KMS-11 (cell line): ENCODE results near the gene PRKAB1.

Experiments used
- H2AFZ ChIP-seq: fragments of 200-600 bp; sonication (generic); 2 replicates; pipeline ENCODE4 v1.6.1; 2016; ENCODE audit warnings: antibody characterized with exemption, mixed run types, low read depth
- H3K27ac ChIP-seq: fragments of 200-600 bp; sonication (generic); 2 replicates; pipeline ENCODE4 v1.6.1; 2016; ENCODE audit warnings: mild to moderate bottlenecking, mixed run types
- H3K27me3 ChIP-seq: fragments of 200-600 bp; sonication (generic); 2 replicates; pipeline ENCODE4 v1.6.1; 2017; ENCODE audit warnings: mild to moderate bottlenecking, low read depth, mixed run types, moderate library complexity; ENCODE audit not compliant: insufficient read depth
- H3K36me3 ChIP-seq: fragments of 200-600 bp; sonication (generic); 2 replicates; pipeline ENCODE4 v1.6.1; 2017; ENCODE audit warnings: mild to moderate bottlenecking, mixed run types; ENCODE audit not compliant: insufficient read depth
- H3K4me1 ChIP-seq: fragments of 200-600 bp; sonication (generic); 2 replicates; pipeline ENCODE4 v1.6.1; 2016; ENCODE audit warnings: mild to moderate bottlenecking, low read depth, mixed run types; ENCODE audit not compliant: poor library complexity, severe bottlenecking
- H3K4me2 ChIP-seq: fragments of 200-600 bp; sonication (generic); 2 replicates; pipeline ENCODE4 v1.7.0; 2016; ENCODE audit warnings: mild to moderate bottlenecking, mixed run types
- H3K4me3 ChIP-seq: fragments of 200-600 bp; sonication (generic); IDR thresholded peaks from 2 replicates; pipeline ENCODE4 v1.6.1; 2017; ENCODE audit warnings: low read depth, low read length, mixed read lengths; ENCODE audit not compliant: insufficient read depth
- H3K79me2 ChIP-seq: fragments of 200-600 bp; sonication (generic); 2 replicates; pipeline ENCODE4 v1.6.1; 2016; ENCODE audit warnings: low read depth, mixed run types; ENCODE audit not compliant: insufficient read depth
- H3K9ac ChIP-seq: fragments of 200-600 bp; sonication (generic); 2 replicates; pipeline ENCODE4 v1.6.1; 2016; ENCODE audit warnings: mild to moderate bottlenecking, mixed run types
- H4K20me1 ChIP-seq: fragments of 200-600 bp; sonication (generic); 2 replicates; pipeline ENCODE4 v1.6.1; 2016; ENCODE audit warnings: mild to moderate bottlenecking, mixed run types; ENCODE audit not compliant: insufficient read depth
- TF ChIP-seq, protein P1 (sequence below): fragments of 200-600 bp; sonication (generic); conservative IDR thresholded peaks from 2 replicates; pipeline ENCODE4 v1.6.1; 2017; ENCODE audit warnings: low read depth, mild to moderate bottlenecking, antibody characterized with exemption, low read length, moderate library complexity, mixed read lengths

The PRKAB1 gene

DNA sequence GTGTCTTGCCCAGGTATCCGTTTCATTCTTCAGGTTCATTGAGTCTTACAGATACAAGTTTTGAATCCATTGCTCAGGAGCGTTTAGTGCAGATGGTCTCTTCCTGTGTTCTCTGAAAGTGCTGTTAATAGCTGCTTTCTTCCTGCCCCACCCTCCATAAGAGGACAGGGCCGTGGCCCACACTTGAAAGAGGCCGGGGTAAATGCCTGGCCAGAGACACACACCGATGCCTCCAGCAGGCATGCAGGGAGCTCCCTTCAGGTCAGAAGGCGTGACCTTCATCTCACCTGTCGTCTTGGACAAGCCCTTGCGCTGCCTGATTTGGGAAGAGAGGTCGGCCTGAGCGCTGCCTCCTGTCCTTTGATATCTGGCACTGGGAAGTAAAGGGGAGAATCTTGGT lies 11.6 kb downstream of the PRKAB1 start:
- H3K27me3 ChIP-seq: no peaks in the 10 kb centered on the region
- H4K20me1 ChIP-seq: no peaks in the 10 kb centered on the region
- no peak overlapping the region for H3K27ac ChIP-seq
- H3K4me1 ChIP-seq: peaks cover 10% of the 10 kb centered on the region
- H3K36me3 ChIP-seq: no peaks in the 10 kb centered on the region
- no peak overlapping the region for H3K4me2 ChIP-seq
- TF ChIP-seq, protein P1, sequence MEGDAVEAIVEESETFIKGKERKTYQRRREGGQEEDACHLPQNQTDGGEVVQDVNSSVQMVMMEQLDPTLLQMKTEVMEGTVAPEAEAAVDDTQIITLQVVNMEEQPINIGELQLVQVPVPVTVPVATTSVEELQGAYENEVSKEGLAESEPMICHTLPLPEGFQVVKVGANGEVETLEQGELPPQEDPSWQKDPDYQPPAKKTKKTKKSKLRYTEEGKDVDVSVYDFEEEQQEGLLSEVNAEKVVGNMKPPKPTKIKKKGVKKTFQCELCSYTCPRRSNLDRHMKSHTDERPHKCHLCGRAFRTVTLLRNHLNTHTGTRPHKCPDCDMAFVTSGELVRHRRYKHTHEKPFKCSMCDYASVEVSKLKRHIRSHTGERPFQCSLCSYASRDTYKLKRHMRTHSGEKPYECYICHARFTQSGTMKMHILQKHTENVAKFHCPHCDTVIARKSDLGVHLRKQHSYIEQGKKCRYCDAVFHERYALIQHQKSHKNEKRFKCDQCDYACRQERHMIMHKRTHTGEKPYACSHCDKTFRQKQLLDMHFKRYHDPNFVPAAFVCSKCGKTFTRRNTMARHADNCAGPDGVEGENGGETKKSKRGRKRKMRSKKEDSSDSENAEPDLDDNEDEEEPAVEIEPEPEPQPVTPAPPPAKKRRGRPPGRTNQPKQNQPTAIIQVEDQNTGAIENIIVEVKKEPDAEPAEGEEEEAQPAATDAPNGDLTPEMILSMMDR: no peak
- no peak overlapping the region for H3K9ac ChIP-seq
- no peak overlapping the region for H2AFZ ChIP-seq
- H3K79me2 ChIP-seq: no peaks in the 10 kb centered on the region
- H3K4me3 ChIP-seq: no peak overlapping the region

DNA sequence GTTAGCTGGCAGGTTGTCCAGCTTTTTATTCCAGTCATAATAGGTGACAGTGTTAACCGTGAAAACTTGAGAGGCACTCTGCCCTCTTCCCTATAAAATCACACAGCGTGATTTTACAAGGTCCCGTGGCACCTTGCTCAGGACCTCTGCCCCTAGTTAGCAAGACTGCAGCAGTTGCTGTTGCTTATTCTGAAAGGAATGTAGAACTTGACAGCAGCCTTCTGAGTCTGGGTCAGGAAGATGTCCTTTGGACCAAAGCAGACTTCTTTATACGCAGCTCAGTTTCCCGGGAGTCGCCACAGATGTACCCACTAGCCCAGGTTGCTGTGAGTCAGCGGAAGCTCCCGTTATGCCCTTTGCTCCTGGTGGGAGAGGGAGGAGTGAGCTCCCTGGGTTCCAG lies 13.2 kb downstream of the PRKAB1 start:
- TF ChIP-seq, protein P1: no peak
- Histone ChIP-seq H3K9ac (no peak overlapping the region), H3K27me3 (no peaks in the 10 kb centered on the region), H3K27ac (no peak overlapping the region), H3K36me3 (no peaks in the 10 kb centered on the region), H3K4me2 (no peak overlapping the region), H3K79me2 (no peaks in the 10 kb centered on the region), H3K4me1 (peaks cover 10% of the 10 kb centered on the region), H3K4me3 (no peak overlapping the region), H2AFZ (no peak overlapping the region), H4K20me1 (no peaks in the 10 kb centered on the region)

DNA sequence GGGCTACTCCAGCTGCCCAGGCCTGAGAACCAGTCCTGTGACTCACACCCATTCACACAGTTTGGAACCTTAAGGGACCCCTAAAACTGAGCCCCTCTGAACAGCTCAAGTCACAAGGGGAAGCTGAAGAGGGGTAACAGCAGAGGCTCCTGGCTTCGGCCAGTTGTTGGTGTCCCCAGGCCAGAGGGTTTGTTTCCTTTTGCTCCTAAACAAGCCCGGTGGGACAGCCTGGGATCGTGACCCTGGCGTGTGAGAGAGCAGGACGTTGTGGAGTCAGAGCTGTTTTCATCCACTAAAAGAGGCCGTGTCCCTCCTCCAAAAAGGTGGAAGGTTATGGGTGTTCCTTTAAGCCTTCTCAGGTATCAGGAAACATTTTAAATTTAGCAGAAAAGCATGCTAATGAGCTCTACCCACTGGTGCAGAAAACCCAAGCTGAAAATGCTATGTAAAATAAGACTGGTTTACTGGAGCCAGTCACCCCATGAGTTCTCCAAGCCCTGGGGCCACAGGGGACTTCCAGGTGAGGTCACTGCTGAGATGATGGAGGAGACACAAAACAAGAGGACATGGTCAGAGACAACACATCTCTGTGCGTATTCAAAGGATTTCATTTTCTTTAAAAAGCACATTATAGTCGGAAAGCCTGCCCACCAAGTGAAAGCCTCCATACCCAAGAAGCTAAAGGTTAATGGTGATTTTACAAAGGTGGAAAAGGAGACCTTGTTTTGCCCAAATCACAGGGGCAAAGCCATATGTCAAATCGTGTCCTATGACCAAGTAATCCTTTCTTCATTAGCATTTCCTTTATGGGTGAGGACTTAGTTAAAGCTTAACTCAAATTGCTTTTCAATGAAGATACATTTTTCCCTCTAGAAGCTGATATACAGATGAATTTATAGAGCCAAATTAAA lies 14.1 kb downstream of the PRKAB1 start:
- Histone ChIP-seq H3K27ac (no peak overlapping the region), H3K79me2 (no peaks in the 10 kb centered on the region), H3K36me3 (no peaks in the 10 kb centered on the region), H3K4me1 (peaks cover 10% of the 10 kb centered on the region), H3K9ac (no peak overlapping the region), H4K20me1 (no peaks in the 10 kb centered on the region), H2AFZ (no peak overlapping the region), H3K4me2 (no peak overlapping the region), H3K27me3 (no peaks in the 10 kb centered on the region), H3K4me3 (no peak overlapping the region)
- TF ChIP-seq, protein P1: no peak

DNA sequence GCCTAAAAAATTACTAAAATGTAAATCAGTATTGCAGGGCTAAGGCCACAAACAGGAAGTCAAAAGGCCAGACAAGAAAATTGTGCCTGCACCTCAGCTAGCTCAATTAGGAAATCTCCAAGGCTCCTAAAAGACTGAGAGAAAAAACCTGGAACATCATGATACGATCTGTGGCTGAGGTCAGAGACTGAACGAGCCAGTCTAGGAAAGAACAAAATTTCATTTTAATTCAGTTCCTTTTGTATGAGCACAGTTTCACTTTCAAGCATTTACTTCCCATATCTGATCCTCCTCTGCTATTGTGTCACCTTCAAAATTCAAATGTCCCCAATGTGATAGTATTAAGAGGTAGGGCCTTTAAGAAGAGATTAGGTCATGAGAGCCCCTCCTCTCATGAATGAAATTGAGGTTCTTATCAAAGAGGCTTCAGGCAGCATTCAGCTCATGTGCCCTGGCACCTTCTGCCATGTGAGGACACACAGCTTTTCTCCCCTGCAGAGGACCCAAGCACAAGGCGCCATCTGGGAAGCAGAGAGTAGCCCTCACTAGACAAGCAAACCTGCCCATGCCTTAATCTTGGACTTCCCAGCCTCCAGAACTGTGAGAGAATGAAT lies 14.8 kb downstream of the PRKAB1 start:
- H3K27me3 ChIP-seq: no peaks in the 10 kb centered on the region
- H3K36me3 ChIP-seq: no peaks in the 10 kb centered on the region
- H2AFZ ChIP-seq: no peak overlapping the region
- no peak overlapping the region for H3K4me2 ChIP-seq
- no peak overlapping the region for H3K4me3 ChIP-seq
- H3K27ac ChIP-seq: no peak overlapping the region
- TF ChIP-seq, protein P1: no peak
- H3K4me1 ChIP-seq: peaks cover 10% of the 10 kb centered on the region
- no peaks in the 10 kb centered on the region for H4K20me1 ChIP-seq
- H3K79me2 ChIP-seq: no peaks in the 10 kb centered on the region
- no peak overlapping the region for H3K9ac ChIP-seq
